Measurements from ENCODE around the gene EFCAB14.
A peak's percentile ranks its signal among the peaks of the same experiment; 100 is the strongest.
"Not testable (repeated sequence)": the region's sequence is repeated elsewhere in the genome, so short reads cannot be mapped to it uniquely, and the experiment has no call there.

The EFCAB14 gene

DNA sequence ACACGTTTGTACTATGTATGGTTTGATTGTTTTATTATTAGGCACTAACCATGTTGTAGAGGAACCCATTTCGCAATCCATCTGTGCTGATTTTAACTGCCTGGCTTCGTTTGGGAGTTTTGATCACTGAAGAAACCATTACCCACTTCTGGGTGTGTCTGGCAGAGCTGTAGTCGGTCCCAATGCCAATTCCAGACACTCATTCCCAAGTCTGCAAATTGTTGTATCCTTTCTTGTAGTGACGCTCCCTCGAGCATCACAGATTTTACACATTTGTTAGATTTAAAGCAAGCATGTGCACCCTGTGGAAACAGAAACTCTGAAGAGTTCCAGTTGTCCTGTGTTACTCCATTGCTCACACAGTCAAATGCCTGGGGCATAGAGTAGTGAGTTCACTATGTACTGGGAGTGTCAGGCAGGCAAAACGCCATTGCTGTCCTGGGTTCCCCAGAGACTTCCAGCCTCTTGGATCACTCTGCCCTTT, 31.0 kb upstream of the EFCAB14 start:
- TF ChIP-seq LEF1 (IDR thresholded peaks at IDR 0.05; ENCODE audit: borderline replicate concordance) (no peak), ARNT (IDR thresholded peaks at IDR 0.05) (no peak), ZNF384 (IDR thresholded peaks at IDR 0.05) (no peak), NFRKB (IDR thresholded peaks at IDR 0.05) (no peak), HDGF (IDR thresholded peaks at IDR 0.05; ENCODE audit: borderline replicate concordance) (no peak), ELF4 (IDR thresholded peaks at IDR 0.05) (no peak), FOXK2 (IDR thresholded peaks at IDR 0.05) (no peak), L3MBTL2 (conservative IDR thresholded peaks at IDR 0.05) (no peak), CTBP1 (IDR thresholded peaks at IDR 0.05; ENCODE audit: borderline replicate concordance) (no peak)
- DNase-seq (ENCODE audit: extremely low spot score): no peak
- ChIA-PET CTCF (no interaction called here), POLR2A (no interaction called here)

DNA sequence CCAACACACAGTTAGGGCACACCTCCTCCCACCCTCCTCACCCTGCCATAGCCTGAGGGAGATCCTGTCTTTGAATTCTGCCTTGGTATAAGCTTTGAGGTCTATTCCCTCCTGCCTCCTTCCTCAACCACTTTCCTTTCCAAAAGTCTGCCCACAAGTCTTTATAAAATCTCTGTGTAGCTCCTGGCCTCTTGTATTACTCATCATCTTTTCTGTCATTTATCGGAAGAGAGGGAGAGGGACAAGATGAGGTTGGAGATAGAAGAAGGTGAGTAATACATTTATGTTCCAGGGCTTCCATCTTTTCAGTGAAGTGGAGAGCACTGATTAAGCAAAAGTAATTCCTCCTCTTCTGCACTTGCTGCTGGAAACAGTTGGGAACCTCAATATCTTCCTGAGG, 30.5 kb upstream of the EFCAB14 start:
- ChIA-PET POLR2A (no interaction called here), CTCF (no interaction called here)
- TF ChIP-seq FOXA1 (IDR thresholded peaks at IDR 0.05) (no peak), HDGF (IDR thresholded peaks at IDR 0.05; ENCODE audit: borderline replicate concordance) (no peak), LEF1 (IDR thresholded peaks at IDR 0.05; ENCODE audit: borderline replicate concordance) (no peak), BHLHE40 (IDR thresholded peaks at IDR 0.05; ENCODE audit: borderline replicate concordance) (no peak), ZNF384 (IDR thresholded peaks at IDR 0.05) (no peak), ELF4 (IDR thresholded peaks at IDR 0.05) (no peak), TARDBP (IDR thresholded peaks at IDR 0.05) (no peak), SP1 (IDR thresholded peaks at IDR 0.05) (no peak), CTBP1 (IDR thresholded peaks at IDR 0.05; ENCODE audit: borderline replicate concordance) (no peak), NFRKB (IDR thresholded peaks at IDR 0.05) (no peak), L3MBTL2 (conservative IDR thresholded peaks at IDR 0.05) (no peak), SUZ12 (IDR thresholded peaks at IDR 0.05) (no peak), FOXK2 (IDR thresholded peaks at IDR 0.05) (no peak)
- TF ChIP-seq, protein P1, sequence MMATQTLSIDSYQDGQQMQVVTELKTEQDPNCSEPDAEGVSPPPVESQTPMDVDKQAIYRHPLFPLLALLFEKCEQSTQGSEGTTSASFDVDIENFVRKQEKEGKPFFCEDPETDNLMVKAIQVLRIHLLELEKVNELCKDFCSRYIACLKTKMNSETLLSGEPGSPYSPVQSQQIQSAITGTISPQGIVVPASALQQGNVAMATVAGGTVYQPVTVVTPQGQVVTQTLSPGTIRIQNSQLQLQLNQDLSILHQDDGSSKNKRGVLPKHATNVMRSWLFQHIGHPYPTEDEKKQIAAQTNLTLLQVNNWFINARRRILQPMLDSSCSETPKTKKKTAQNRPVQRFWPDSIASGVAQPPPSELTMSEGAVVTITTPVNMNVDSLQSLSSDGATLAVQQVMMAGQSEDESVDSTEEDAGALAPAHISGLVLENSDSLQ (IDR thresholded peaks at IDR 0.05): no peak
- no peak for DNase-seq (ENCODE audit: extremely low spot score)

DNA sequence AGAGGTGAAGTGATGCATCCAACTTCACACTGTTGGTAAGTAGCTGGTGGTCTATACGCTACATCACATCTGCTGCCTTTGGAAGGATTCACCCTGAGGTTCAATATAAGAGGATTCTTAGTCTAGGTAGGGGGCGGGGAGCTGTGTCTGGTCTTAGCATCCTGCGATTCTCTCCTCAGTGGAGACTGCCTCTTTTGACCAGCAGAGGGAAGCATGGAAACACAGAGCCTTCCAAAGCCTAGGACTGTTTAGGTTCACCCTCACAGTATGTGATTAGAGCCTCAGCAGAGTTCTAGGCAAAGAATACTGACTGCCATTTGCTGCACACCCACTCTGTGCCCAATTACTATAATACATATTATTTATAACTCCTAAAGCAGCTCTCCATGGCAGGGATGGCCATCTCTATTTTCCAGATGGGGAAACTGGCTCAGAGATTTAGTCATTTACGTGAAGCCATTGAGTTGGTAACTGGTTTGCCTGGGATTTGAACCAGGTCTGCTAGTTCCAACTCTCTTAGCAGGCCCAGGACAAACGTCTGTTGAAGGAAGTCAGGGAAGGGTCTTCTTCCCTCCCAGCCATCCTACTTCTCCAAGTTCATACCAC, 28.9 kb upstream of the EFCAB14 start:
- peak; percentile 65 for DNase-seq (ENCODE audit: extremely low spot score)
- CTCF ChIA-PET: interaction anchor here (0.5 to 1.3 kb wide), 5 partner anchors 10 to 62 kb away, joined by 3 to 5 read pairs (median 4); no protein-coding TSS in a partner anchor
- TF ChIP-seq FOXM1 (IDR thresholded peaks at IDR 0.05; ENCODE audit: borderline replicate concordance) (no peak), TARDBP (IDR thresholded peaks at IDR 0.05) (no peak), BHLHE40 (IDR thresholded peaks at IDR 0.05; ENCODE audit: borderline replicate concordance) (no peak), CTBP1 (IDR thresholded peaks at IDR 0.05; ENCODE audit: borderline replicate concordance) (no peak), FOXK2 (IDR thresholded peaks at IDR 0.05) (no peak), SUZ12 (IDR thresholded peaks at IDR 0.05) (no peak), NFRKB (IDR thresholded peaks at IDR 0.05) (no peak)
- POLR2A ChIA-PET: no interaction called here

DNA sequence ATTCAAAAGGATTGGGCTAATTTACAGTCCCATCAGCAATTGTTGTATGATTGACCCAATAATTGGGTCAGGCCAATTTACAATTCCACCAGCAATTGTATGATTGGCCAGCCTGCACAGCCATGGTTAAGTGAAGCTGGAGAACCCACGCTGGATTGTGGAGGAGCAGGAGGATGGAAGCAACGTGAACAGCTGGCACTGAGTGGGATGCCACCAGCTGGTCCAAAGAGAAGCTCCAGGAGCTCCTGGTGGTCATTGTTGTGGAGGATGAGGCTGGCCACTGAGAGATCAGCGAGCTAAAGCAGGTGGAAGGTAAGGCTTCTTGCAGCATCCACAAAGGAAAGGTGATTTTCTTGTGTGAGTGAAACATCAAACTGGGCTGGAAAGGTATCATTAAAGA, 23.2 kb upstream of the EFCAB14 start:
- TF ChIP-seq FOXA1 (IDR thresholded peaks at IDR 0.05) (no peak), HDGF (IDR thresholded peaks at IDR 0.05; ENCODE audit: borderline replicate concordance) (no peak), SUZ12 (IDR thresholded peaks at IDR 0.05) (no peak)
- CTCF ChIA-PET: interaction anchor here (0.7 kb wide), 1 partner anchor 10 kb away, joined by 3 read pairs; no protein-coding TSS in a partner anchor
- POLR2A ChIA-PET: no interaction called here
- DNase-seq (ENCODE audit: extremely low spot score): no peak

DNA sequence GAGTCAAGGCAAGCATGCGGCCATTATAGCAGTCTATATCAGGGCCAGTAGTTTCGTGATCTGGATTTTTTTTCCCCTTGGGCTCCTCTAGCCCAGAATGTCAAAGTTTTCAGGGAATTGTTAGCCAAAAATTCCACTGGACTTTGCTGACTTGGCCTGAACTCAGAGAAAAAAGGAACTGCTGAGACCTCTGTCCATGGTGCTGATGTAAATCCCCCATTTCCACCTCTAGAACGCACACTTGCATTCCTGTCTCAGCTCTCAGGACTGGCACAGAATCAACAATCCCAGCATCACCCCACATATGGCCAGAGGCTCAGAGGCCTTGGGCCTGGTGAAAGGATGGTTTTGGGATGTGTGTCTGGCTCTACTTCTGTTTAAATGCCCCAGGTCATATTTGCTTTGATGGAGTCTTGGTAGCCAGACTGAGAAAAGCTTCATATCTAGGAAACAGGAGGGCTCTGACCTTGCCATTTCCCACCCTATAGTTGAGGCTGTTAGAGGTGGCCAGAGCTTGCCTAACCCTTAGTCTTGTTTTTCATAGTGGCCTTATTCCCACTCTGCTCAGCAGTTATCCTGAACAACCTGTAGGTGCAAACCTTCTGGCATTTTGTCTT, 16.9 kb upstream of the EFCAB14 start:
- ChIA-PET POLR2A (no interaction called here), CTCF (no interaction called here)
- DNase-seq (ENCODE audit: extremely low spot score): peak; percentile 56
- TF ChIP-seq FOXK2 (IDR thresholded peaks at IDR 0.05) (no peak), ZNF384 (IDR thresholded peaks at IDR 0.05) (no peak), FOXA1 (IDR thresholded peaks at IDR 0.05) (no peak), LEF1 (IDR thresholded peaks at IDR 0.05; ENCODE audit: borderline replicate concordance) (no peak), SP1 (IDR thresholded peaks at IDR 0.05) (no peak), CTBP1 (IDR thresholded peaks at IDR 0.05; ENCODE audit: borderline replicate concordance) (no peak), TARDBP (IDR thresholded peaks at IDR 0.05) (no peak), SUZ12 (IDR thresholded peaks at IDR 0.05) (no peak), HDGF (IDR thresholded peaks at IDR 0.05; ENCODE audit: borderline replicate concordance) (no peak)

DNA sequence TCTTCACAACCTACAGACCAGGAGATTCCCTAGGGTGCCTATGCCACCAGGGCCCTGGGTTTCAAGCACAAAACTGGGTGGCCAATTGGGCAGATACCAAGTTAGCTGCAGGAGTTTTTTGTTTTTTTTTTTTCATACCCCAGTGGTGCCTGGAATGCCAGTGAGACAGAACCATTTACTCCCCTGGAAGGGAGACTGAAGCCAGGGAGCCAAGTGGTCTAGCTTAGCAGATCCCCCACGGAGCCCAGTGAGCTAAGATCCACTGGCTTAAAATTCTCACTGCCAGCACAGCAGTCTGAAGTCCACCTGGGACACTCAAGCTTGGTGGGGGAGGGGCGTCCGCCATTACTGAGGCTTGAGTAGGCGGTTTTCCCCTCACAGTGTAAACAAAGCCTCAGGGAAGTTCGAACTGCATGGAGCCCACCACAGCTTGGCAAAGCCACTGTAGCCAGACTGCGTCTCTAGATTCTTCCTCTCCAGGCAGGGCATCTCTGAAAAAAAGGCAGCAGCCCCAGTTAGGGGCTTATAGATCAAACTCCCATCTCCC, 9.5 kb upstream of the EFCAB14 start:
- POLR2A ChIA-PET: not testable (repeated sequence)

DNA sequence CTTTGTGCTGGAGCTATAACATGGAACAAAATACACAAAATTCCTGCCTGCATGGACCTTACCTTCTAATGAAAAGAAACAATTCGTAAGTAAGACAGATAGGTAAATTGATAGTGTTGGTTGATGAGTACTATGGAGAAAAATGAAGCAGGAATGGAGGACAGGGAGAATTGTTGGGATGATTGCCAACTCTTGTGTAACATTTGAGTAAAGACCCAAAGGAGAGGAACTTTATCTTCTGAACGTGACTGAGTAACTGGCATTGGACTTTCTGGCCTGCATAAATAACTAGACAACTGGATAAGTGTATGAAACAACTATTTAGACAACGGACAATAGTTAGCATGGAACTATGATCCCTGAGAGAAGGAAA, 6.8 kb upstream of the EFCAB14 start:
- TF ChIP-seq FOXK2 (IDR thresholded peaks at IDR 0.05) (no peak), CTBP1 (IDR thresholded peaks at IDR 0.05; ENCODE audit: borderline replicate concordance) (no peak), ELF4 (IDR thresholded peaks at IDR 0.05) (no peak), SUZ12 (IDR thresholded peaks at IDR 0.05) (no peak), ZNF384 (IDR thresholded peaks at IDR 0.05) (no peak), ARNT (IDR thresholded peaks at IDR 0.05) (no peak), L3MBTL2 (conservative IDR thresholded peaks at IDR 0.05) (no peak), BHLHE40 (IDR thresholded peaks at IDR 0.05; ENCODE audit: borderline replicate concordance) (no peak), TARDBP (IDR thresholded peaks at IDR 0.05) (no peak), HDGF (IDR thresholded peaks at IDR 0.05; ENCODE audit: borderline replicate concordance) (no peak), LEF1 (IDR thresholded peaks at IDR 0.05; ENCODE audit: borderline replicate concordance) (no peak), FOXM1 (IDR thresholded peaks at IDR 0.05; ENCODE audit: borderline replicate concordance) (no peak), NFRKB (IDR thresholded peaks at IDR 0.05) (no peak), FOXA1 (IDR thresholded peaks at IDR 0.05) (no peak), SP1 (IDR thresholded peaks at IDR 0.05) (no peak)
- TF ChIP-seq, protein P1 (IDR thresholded peaks at IDR 0.05): no peak
- DNase-seq (ENCODE audit: extremely low spot score): no peak
- CTCF ChIA-PET: interaction anchor here (0.6 to 1.3 kb wide), 6 partner anchors 22 to 155 kb away, joined by 3 to 5 read pairs (median 3); no protein-coding TSS in a partner anchor
- POLR2A ChIA-PET: no interaction called here

More for the DNA sequence above, 9.5 kb upstream of the EFCAB14 start:
- DNase-seq (ENCODE audit: extremely low spot score); CTCF ChIA-PET: not testable (repeated sequence)
